Caki2 (cell line): ENCODE results near the gene TCF3. TPM values are rescaled to one million over a fixed set of nuclear protein-coding genes. Genes with fewer than 3 reads are reported as not detected.
"Not testable (repeated sequence)": the region's sequence is repeated elsewhere in the genome, so short reads cannot be mapped to it uniquely, and the experiment has no call there.

Experiments used
- DNase-seq: peaks from one replicate; pipeline ENCODE4 v3.0.0-alpha.2; 2015; ENCODE audit warnings: low read depth
- in situ Hi-C: cut with HindIII; loops from 2 replicates; pipeline ENCODE4 v1.10.0; 2016; ENCODE audit warnings: low sequenced_read_pairs, low pct_unique_long_range_greater_than_20kb, mixed read lengths
- total RNA-seq: library from RNA; depleted of rRNA; stranded (reverse); fragments of >200 nt; shearing (Covaris generic); gene quantifications from 2 replicates; pipeline ENCODE4 v1.2.3, GENCODE V29; 2014; ENCODE audit warnings: low replicate concordance

TCF3 gene
- total RNA-seq, 1 experiment from 2014 or later, result 65.0 TPM

GRCh38 chr19:1640893-1641448, 11.4 kb downstream of the TCF3 start:
- DNase-seq, in situ Hi-C loops: not testable (repeated sequence)

GRCh38 chr19:1636325-1637236, 15.8 kb downstream of the TCF3 start:
- in situ Hi-C loops, result no loop called here
- DNase-seq, result no peak

GRCh38 chr19:1634938-1635243, 17.5 kb downstream of the TCF3 start:
- in situ Hi-C loops, result no loop called here
- DNase-seq, result no peak

- no peak for DNase-seq
- in situ Hi-C loops, result no loop called here
These were observed 18.0 kb downstream of the TCF3 start for GRCh38 chr19:1634242-1634937.

GRCh38 chr19:1633269-1633826, 19.1 kb downstream of the TCF3 start:
- in situ Hi-C loops, result no loop called here
- DNase-seq, result no peak

GRCh38 chr19:1632462-1633268, 19.8 kb downstream of the TCF3 start:
- in situ Hi-C loops, result no loop called here
- no peak for DNase-seq

- in situ Hi-C loops, result no loop called here
- no peak for DNase-seq
These were observed 20.8 kb downstream of the TCF3 start for GRCh38 chr19:1631557-1632100.

- in situ Hi-C loops, result no loop called here
- no peak for DNase-seq
These were observed 21.6 kb downstream of the TCF3 start for GRCh38 chr19:1630811-1631210.

GRCh38 chr19:1630012-1630411, 22.4 kb downstream of the TCF3 start:
- in situ Hi-C loops, result no loop called here
- DNase-seq, result no peak

GRCh38 chr19:1629256-1629808, 23.1 kb downstream of the TCF3 start:
- DNase-seq, result no peak
- in situ Hi-C loops, result no loop called here

- DNase-seq, result no peak
- in situ Hi-C loops, result no loop called here
These were observed 25.2 kb downstream of the TCF3 start for GRCh38 chr19:1627194-1627593.

- no peak for DNase-seq
- in situ Hi-C loops, result no loop called here
These were observed 25.9 kb downstream of the TCF3 start for GRCh38 chr19:1626417-1627010.

GRCh38 chr19:1624458-1624857, 28.0 kb downstream of the TCF3 start:
- peak; percentile 12 for DNase-seq
- in situ Hi-C loops, result no loop called here

GRCh38 chr19:1622541-1622940, 29.9 kb downstream of the TCF3 start:
- in situ Hi-C loops, result no loop called here
- DNase-seq, result no peak

GRCh38 chr19:1622007-1622406, 30.4 kb downstream of the TCF3 start:
- DNase-seq, result no peak
- in situ Hi-C loops, result no loop called here

GRCh38 chr19:1621574-1621973, 30.8 kb downstream of the TCF3 start:
- in situ Hi-C loops, result no loop called here
- DNase-seq, result no peak

- in situ Hi-C loops, result no loop called here
- DNase-seq, result no peak
These were observed 31.4 kb downstream of the TCF3 start for GRCh38 chr19:1621021-1621420.
